Chondrocyte (in vitro differentiated cells): ENCODE results near the gene HOXB5. TPM values are rescaled to one million over a fixed set of nuclear protein-coding genes. Genes with fewer than 3 reads are reported as not detected.

Source experiments
- DNase-seq: peaks from one replicate; pipeline ENCODE4 v3.0.0; 2021; ENCODE audit warnings: mixed read lengths, low spot score
- H3K27ac Mint-ChIP-seq: one replicate; pipeline ENCODE4 v1.8.0; 2021; ENCODE audit warnings: mild to moderate bottlenecking, moderate library complexity, mixed read lengths; ENCODE audit not compliant: unreplicated experiment
- H3K27me3 Mint-ChIP-seq: 2 replicates; pipeline ENCODE4 v1.8.0; 2021; ENCODE audit warnings: low read depth, mixed read lengths
- H3K36me3 Mint-ChIP-seq: 2 replicates; pipeline ENCODE4 v1.8.0; 2021; ENCODE audit warnings: low read depth, mixed read lengths
- H3K4me1 Mint-ChIP-seq: 2 replicates; pipeline ENCODE4 v1.8.0; 2021; ENCODE audit warnings: low read depth, mild to moderate bottlenecking, mixed read lengths
- H3K4me3 Mint-ChIP-seq: one replicate; pipeline ENCODE4 v1.8.0; 2021; ENCODE audit warnings: mild to moderate bottlenecking, moderate library complexity, mixed read lengths; ENCODE audit not compliant: unreplicated experiment
- H3K9me3 Mint-ChIP-seq: 2 replicates; pipeline ENCODE4 v1.8.0; 2021; ENCODE audit warnings: low read depth, mixed read lengths
- CTCF ChIP-seq: fragments of 200-600 bp; sonication (generic); IDR thresholded peaks from 2 replicates; pipeline ENCODE4 v1.5.0; 2021; ENCODE audit warnings: antibody characterized with exemption, mild to moderate bottlenecking, moderate library complexity
- total RNA-seq: library from RNA; stranded (reverse); gene quantifications from 3 replicates; pipeline ENCODE4 v1.2.1, GENCODE V29; 2021

HOXB5 gene
- total RNA-seq, 1 donor from 2014 or later = not detected

DNA sequence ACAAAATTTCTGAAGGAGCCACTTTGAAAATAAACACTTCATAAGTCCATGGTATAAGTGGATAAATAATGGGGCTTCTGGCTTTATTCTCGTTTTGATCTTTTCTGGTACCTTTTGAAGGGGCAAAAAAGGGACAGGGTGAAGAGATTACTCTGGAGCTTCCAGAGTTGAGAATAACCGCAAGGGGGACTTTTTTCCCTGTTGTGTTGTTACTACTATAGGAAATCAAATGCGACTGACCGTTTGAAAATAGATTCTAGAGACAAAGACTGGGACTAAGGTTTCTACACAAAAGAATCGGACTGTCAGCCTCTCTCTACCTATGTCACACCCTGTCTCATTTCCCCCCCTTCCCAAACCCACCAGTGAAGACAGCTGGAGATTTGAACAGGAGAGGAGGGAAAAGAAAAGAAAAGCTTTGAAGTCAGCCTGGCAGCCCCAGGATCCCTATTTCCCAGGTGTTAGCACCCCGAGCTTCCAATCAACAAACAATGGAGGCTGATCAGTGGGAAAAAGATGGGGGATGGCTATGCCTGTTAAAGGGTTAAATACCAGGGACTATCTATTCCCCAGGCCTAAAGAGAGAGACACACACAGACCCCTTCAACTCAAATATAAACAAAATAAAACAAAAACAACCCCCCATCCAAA is 23.8 kb downstream of the HOXB5 start:
- DNase-seq = no peak
- Mint-ChIP-seq H3K27ac (no peak overlapping the region), H3K36me3 (no peaks in the 10 kb centered on the region), H3K4me3 (no peak overlapping the region), H3K9me3 (no peaks in the 10 kb centered on the region), H3K4me1 (no peaks in the 10 kb centered on the region), H3K27me3 (peaks cover 65% of the 10 kb centered on the region)
- no peak for TF ChIP-seq CTCF

DNA sequence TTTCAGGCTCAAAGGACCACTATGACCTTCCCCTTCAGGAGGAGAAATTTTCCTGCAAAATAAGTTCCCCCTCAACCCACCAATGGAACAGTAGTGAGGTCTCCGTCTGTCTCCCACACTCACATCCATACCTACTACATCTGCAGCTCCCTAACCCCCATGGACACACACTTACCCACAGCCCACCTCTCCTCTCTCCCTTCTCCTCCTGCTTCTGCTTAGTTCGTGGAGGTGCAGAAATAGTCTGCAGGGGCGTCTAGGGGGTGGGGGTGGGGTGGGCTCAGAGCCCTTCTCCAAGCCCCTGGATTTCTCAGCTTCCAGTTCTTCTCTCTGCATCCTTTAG is 24.4 kb downstream of the HOXB5 start:
- Mint-ChIP-seq H3K4me3 (no peak overlapping the region), H3K36me3 (no peaks in the 10 kb centered on the region), H3K4me1 (no peaks in the 10 kb centered on the region), H3K27ac (no peak overlapping the region), H3K27me3 (peaks cover 59% of the 10 kb centered on the region), H3K9me3 (no peaks in the 10 kb centered on the region)
- DNase-seq = no peak
- TF ChIP-seq CTCF = no peak

- no peaks in the 10 kb centered on the region for H3K36me3 Mint-ChIP-seq
- H3K27ac Mint-ChIP-seq = no peak overlapping the region
- no peak for DNase-seq
- no peak for TF ChIP-seq CTCF
- peaks cover 56% of the 10 kb centered on the region for H3K27me3 Mint-ChIP-seq
- H3K9me3 Mint-ChIP-seq = no peaks in the 10 kb centered on the region
- H3K4me1 Mint-ChIP-seq = no peaks in the 10 kb centered on the region
- no peak overlapping the region for H3K4me3 Mint-ChIP-seq
Observed at GRCh38 chr17:48568499-48569239, 24.9 kb downstream of the HOXB5 start.

DNA sequence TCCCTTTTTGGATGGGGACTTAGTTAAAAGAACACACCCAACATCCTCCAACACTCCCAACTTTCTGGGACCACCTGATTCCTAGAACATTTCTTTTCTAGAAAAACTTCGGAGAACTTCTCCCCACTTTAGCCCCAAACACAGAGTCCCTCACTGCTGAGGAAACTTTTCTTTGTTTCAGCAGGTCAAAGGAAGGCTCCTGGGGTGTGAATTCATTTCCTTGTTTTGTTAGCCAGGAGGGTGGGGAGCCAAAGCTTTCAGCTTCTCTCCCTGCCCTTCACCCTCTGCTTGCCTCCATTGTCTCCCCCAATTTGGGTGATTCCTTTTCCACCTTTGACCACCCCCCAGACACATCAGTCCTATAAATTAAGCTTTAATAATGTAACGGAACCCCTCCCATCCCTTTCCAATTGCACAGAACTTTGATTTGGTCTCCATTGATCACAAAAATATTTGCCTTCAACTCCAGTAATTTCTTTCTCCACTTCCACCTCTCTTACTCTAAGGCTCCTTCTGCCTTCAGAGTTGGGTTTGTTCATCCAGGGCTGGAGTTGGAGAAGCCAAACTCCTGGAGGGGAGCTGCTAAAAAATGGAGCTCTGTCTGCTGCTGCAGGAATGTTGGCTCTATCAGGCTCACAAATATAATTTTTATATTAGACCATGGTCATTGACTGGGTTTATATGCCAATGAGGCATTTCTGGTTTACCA is 25.8 kb downstream of the HOXB5 start:
- Mint-ChIP-seq H3K4me1 (no peaks in the 10 kb centered on the region), H3K9me3 (no peaks in the 10 kb centered on the region), H3K27ac (no peak overlapping the region), H3K36me3 (no peaks in the 10 kb centered on the region), H3K27me3 (peaks cover 56% of the 10 kb centered on the region), H3K4me3 (no peak overlapping the region)
- no peak for DNase-seq
- no peak for TF ChIP-seq CTCF

DNA sequence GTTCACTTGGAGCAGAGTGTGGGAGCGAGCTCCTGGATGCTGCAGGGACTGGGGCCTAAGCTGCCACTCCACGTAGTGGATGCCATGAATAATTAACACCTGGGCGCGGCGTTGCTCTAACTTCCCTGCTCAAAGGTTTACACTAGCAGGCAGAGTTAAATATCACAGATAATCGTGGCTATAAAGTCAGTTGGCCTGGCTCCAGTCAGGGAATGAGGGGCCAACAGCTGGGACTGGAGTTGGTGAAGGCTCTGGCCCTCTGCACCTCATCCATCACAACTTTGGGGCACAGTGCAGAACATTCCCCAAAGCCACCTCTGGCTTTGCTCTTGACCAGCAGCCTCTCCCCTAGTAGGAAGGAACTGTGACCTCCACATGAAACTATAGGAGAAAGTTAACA is 26.4 kb downstream of the HOXB5 start:
- no peak for DNase-seq
- Mint-ChIP-seq H3K27ac (no peak overlapping the region), H3K4me1 (no peaks in the 10 kb centered on the region), H3K27me3 (peaks cover 56% of the 10 kb centered on the region), H3K36me3 (no peaks in the 10 kb centered on the region), H3K9me3 (no peaks in the 10 kb centered on the region), H3K4me3 (no peak overlapping the region)
- no peak for TF ChIP-seq CTCF
